Ascending aorta (tissue), 2 donors: ENCODE results near the gene GAREM1. TPM values are rescaled to one million over a fixed set of nuclear protein-coding genes. Genes with fewer than 3 reads are reported as not detected.

Source experiments
- DNase-seq, 2 donors: peaks; one replicate each; pipeline ENCODE4 v3.0.0-alpha.2; 2019; ENCODE audit warnings: low spot score in 2 of 2
- H3K27ac ChIP-seq, 2 donors: fragments of 200-600 bp; sonication (generic); one replicate each; pipeline ENCODE4 v1.5.1; 2016 to 2017; ENCODE audit warnings: mild to moderate bottlenecking in 1 of 2
- H3K27me3 ChIP-seq: fragments of 200-600 bp; sonication (generic); one replicate; pipeline ENCODE4 v1.5.1; 2017
- H3K36me3 ChIP-seq, 2 donors: fragments of 200-600 bp; sonication (generic); one replicate each; pipeline ENCODE4 v1.5.1; 2016
- H3K4me1 ChIP-seq, 2 donors: fragments of 200-600 bp; sonication (generic); one replicate each; pipeline ENCODE4 v1.5.1; 2016 to 2017; ENCODE audit warnings: mild to moderate bottlenecking in 1 of 2
- H3K4me3 ChIP-seq, 2 donors: fragments of 200-600 bp; sonication (generic); one replicate each; pipeline ENCODE4 v1.5.1; 2016 to 2017; ENCODE audit warnings: mild to moderate bottlenecking in 1 of 2
- H3K9me3 ChIP-seq, 2 donors: fragments of 200-600 bp; sonication (generic); one replicate each; pipeline ENCODE4 v1.5.1; 2016
- intact Hi-C: fragments of 100-400 bp; cut with DNase I; formaldehyde crosslinking; loops from one replicate; pipeline ENCODE4 v1.15.1; 2023
- total RNA-seq: library from RNA; depleted of rRNA; stranded (reverse); fragments of >200 nt; gene quantifications from one replicate; pipeline ENCODE4 v1.1.0, GENCODE V29; 2016
- TF ChIP-seq, protein P1 (sequence below), 3 experiments: fragments of 200-600 bp in 2 of 3; fragments of 450-650 bp in 1 of 3; sonication (generic) in 2 of 3; IDR thresholded peaks; one replicate each; pipeline ENCODE4 v1.5.1; 2016 to 2019; ENCODE audit warnings: antibody characterized with exemption in 3 of 3, mild to moderate bottlenecking in 1 of 3, moderate library complexity in 1 of 3

The GAREM1 gene
- total RNA-seq, 1 donor from 2014 or later, result 8.9 TPM

DNA sequence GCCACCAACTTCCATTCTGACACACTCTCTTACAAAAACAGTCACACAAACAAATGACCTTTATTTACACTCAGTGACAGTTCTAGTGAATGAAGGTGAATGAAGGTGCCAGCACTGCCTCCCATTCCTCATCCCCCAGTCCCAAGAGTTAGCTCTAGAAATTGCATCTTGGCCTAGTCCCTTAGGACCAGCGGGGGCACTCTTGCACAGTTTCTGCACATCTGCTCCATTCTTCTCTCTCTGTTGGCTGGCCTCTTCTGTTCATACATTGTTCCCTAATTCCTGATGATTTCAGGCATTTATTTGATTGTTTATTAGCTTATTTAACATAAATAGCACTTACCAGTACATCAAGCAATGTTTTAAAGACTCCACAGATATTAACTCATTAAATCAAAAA, 30.9 kb downstream of the GAREM1 start:
- no peak for DNase-seq

DNA sequence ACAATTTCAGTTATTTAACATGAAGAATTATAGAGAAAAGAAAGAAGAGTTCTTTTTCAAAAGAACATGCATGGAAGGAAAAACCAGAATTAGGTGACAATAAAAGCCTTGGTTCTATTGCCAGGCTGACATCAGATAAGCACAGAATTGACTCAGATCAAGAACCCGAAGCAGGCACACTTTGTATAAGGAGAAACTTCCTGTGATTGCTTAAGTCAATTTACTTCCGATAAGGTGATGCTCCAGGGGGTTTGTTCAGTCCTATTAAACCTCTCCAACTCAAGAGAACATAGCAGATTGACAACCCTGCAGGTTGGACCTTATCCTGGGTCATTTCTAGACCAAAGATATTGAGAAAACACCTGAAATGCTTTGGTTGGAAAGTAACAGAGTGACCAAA, 31.4 kb downstream of the GAREM1 start:
- Histone ChIP-seq H3K27me3 (no peaks in the 10 kb centered on the region), H3K36me3 (no peaks in the 10 kb centered on the region), H3K27ac (no peak overlapping the region), H3K4me1 (peaks cover 0 to 31% of the 10 kb centered on the region in 2 donors), H3K4me3 (no peak overlapping the region), H3K9me3 (no peaks in the 10 kb centered on the region)
- intact Hi-C loops, result no loop called here
- no peak for DNase-seq
- TF ChIP-seq, protein P1, sequence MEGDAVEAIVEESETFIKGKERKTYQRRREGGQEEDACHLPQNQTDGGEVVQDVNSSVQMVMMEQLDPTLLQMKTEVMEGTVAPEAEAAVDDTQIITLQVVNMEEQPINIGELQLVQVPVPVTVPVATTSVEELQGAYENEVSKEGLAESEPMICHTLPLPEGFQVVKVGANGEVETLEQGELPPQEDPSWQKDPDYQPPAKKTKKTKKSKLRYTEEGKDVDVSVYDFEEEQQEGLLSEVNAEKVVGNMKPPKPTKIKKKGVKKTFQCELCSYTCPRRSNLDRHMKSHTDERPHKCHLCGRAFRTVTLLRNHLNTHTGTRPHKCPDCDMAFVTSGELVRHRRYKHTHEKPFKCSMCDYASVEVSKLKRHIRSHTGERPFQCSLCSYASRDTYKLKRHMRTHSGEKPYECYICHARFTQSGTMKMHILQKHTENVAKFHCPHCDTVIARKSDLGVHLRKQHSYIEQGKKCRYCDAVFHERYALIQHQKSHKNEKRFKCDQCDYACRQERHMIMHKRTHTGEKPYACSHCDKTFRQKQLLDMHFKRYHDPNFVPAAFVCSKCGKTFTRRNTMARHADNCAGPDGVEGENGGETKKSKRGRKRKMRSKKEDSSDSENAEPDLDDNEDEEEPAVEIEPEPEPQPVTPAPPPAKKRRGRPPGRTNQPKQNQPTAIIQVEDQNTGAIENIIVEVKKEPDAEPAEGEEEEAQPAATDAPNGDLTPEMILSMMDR (IDR thresholded peaks at IDR 0.05), result no peak

More for the DNA sequence above, 30.9 kb downstream of the GAREM1 start:
- Histone ChIP-seq H3K4me1 (peaks cover 0 to 31% of the 10 kb centered on the region in 2 donors), H3K9me3 (no peaks in the 10 kb centered on the region), H3K27me3 (no peaks in the 10 kb centered on the region), H3K27ac (no peak overlapping the region), H3K4me3 (no peak overlapping the region), H3K36me3 (no peaks in the 10 kb centered on the region)
- TF ChIP-seq, protein P1 (IDR thresholded peaks at IDR 0.05), result no peak
- intact Hi-C loops, result no loop called here

DNA sequence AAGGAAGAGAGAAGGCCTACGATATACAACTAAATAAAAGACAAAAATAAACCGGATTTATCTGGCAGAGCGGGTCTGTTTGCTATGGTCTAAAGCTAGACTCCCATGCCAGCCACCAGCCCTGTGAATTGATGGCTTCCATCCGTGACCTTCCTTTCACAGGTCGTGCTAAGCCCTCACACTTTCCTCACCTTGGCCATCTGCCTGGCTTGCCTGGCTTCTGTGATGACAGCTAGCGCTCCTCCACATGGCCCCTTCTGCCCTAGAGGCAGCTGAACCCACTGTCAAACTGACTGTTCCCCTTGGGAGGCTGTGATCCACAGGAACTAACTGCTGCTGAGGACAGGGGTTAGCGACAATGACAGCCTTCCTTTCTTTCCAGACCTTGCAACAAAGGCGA, 32.5 kb downstream of the GAREM1 start:
- H3K4me3 ChIP-seq, result no peak overlapping the region
- H3K27ac ChIP-seq, result peak overlapping the region; percentile 44 to 50
- H3K4me1 ChIP-seq, result peaks cover 0 to 31% of the 10 kb centered on the region in 2 donors

DNA sequence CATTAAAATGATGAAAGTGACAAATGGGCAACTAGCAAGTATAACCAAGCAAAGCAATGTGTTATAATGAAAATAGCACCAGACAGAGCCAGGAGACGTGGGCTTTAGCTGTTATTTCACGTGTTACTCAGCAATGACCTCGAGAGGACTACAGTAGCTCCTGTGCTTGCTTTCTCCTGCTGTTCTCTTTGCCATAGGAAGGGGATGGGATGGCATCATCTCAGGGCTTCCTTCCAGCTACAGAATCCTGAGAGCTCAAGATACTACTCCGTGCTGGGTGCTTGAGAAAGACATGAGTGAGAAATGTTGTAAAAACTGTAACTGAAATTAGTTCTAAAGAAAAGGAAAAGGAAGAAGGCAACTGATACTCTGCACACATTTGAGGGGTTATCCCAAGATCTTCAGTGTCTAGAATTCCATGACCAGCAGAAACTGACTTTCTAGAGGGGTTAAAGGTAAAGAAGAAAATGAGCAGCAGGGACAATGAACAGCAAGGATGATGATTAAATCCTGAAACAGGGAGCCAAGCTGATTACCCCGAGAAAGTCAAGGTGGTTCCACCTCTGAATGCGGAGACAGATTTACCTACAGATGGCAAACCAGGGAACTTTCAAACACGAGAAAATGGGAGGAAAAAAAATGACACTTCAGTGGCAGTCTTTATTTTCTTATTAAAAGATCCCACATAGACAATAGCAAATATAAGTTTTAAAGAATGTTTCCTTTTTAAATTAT, 33.4 kb downstream of the GAREM1 start:
- Histone ChIP-seq H3K27ac (peak overlapping the region; percentile 49 to 50), H3K27me3 (no peaks in the 10 kb centered on the region), H3K36me3 (no peaks in the 10 kb centered on the region), H3K4me3 (no peak overlapping the region), H3K9me3 (peaks cover 0 to 4% of the 10 kb centered on the region in 2 donors), H3K4me1 (peaks cover 0 to 29% of the 10 kb centered on the region in 2 donors)
- no peak for DNase-seq
- TF ChIP-seq, protein P1 (IDR thresholded peaks at IDR 0.05), result no peak
- intact Hi-C loops, result no loop called here

More for the DNA sequence above, 32.5 kb downstream of the GAREM1 start:
- DNase-seq, result no peak
- no peaks in the 10 kb centered on the region for H3K9me3 ChIP-seq
- no peaks in the 10 kb centered on the region for H3K36me3 ChIP-seq
- no peaks in the 10 kb centered on the region for H3K27me3 ChIP-seq
- intact Hi-C loops, result no loop called here
- TF ChIP-seq, protein P1 (IDR thresholded peaks at IDR 0.05), result no peak

DNA sequence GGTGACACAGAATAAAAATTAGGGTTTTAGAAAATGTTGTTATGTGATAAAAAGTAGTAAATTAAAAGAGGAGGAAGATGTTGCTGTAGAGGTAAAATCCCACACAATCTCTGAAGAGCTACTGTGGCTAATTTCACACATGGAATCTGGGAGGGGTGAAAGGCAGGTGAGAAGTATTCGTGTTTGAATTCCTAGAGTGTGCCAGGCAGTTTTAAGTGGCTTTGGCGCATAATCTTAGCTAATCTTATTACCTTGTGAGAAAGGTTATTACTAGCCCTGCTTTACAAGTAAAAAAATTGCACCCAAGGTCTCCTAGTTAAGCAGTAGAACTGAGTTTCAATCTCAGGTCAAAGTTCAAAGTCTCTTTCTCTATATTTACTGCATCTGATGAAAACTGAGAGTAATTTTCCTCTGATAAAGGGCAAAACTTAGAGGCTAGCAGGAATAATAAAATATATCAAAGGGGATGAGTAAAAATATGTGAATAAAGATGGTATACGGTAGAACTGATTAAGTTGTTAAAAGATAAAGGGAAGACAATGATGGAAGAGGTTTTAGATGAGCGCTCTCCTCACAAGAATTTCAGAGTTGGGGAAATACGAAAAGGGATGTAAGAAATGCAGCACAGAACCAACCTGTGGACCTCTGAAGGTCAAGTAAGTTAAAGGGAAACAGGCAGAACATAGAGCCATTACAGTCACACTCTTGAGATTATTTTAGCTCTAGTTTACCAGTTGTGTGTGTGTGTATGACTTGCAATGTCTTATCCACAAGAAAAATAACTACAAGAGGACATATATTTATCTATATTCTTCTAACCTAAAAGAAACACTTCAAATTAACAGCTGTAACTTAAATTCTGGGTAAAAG, 34.8 kb downstream of the GAREM1 start:
- intact Hi-C loops, result no loop called here
- Histone ChIP-seq H3K27ac (peak overlapping the region in 1 of 2 donors; percentile 50), H3K9me3 (peaks cover 3 to 15% of the 10 kb centered on the region in 2 donors), H3K36me3 (no peaks in the 10 kb centered on the region), H3K4me1 (peaks cover 0 to 16% of the 10 kb centered on the region in 2 donors), H3K27me3 (no peaks in the 10 kb centered on the region), H3K4me3 (no peak overlapping the region)
- no peak for DNase-seq
- TF ChIP-seq, protein P1 (IDR thresholded peaks at IDR 0.05), result no peak
